Measurements from ENCODE around the gene DOCK6. TPM values are rescaled to one million over a fixed set of nuclear protein-coding genes. Genes with fewer than 3 reads are reported as not detected.

DOCK6 gene
- total RNA-seq, 1 donor from 2014 or later: 86.9 TPM

- H3K4me1 Mint-ChIP-seq (ENCODE audit: unreplicated experiment): peaks cover 17% of the 10 kb centered on the region
- no peaks in the 10 kb centered on the region for H3K27me3 Mint-ChIP-seq (ENCODE audit: unreplicated experiment)
- H3K9me3 Mint-ChIP-seq (ENCODE audit: unreplicated experiment): no peaks in the 10 kb centered on the region
- no peak overlapping the region for H3K4me3 Mint-ChIP-seq (ENCODE audit: unreplicated experiment)
- no peak for DNase-seq (ENCODE audit: extremely low spot score, unreplicated experiment)
- no peak overlapping the region for H3K27ac Mint-ChIP-seq (ENCODE audit: unreplicated experiment)
- H3K36me3 Mint-ChIP-seq (ENCODE audit: unreplicated experiment): peaks cover 44% of the 10 kb centered on the region
- TF ChIP-seq CTCF (IDR thresholded peaks at IDR 0.05): no peak
These were observed 84.7 kb downstream of the DOCK6 start for GRCh38 chr19:11177592-11177991.

- Mint-ChIP-seq H3K27ac (ENCODE audit: unreplicated experiment) (no peak overlapping the region), H3K27me3 (ENCODE audit: unreplicated experiment) (no peaks in the 10 kb centered on the region), H3K4me1 (ENCODE audit: unreplicated experiment) (peaks cover 17% of the 10 kb centered on the region), H3K9me3 (ENCODE audit: unreplicated experiment) (no peaks in the 10 kb centered on the region), H3K36me3 (ENCODE audit: unreplicated experiment) (peaks cover 46% of the 10 kb centered on the region), H3K4me3 (ENCODE audit: unreplicated experiment) (no peak overlapping the region)
- TF ChIP-seq CTCF (IDR thresholded peaks at IDR 0.05): no peak
- DNase-seq (ENCODE audit: extremely low spot score, unreplicated experiment): no peak
These were observed 85.7 kb downstream of the DOCK6 start for GRCh38 chr19:11176466-11177193.

GRCh38 chr19:11175920-11176319 is 86.4 kb downstream of the DOCK6 start:
- H3K27me3 Mint-ChIP-seq (ENCODE audit: unreplicated experiment): no peaks in the 10 kb centered on the region
- H3K36me3 Mint-ChIP-seq (ENCODE audit: unreplicated experiment): peaks cover 42% of the 10 kb centered on the region
- peaks cover 12% of the 10 kb centered on the region for H3K4me1 Mint-ChIP-seq (ENCODE audit: unreplicated experiment)
- no peak overlapping the region for H3K27ac Mint-ChIP-seq (ENCODE audit: unreplicated experiment)
- DNase-seq (ENCODE audit: extremely low spot score, unreplicated experiment): no peak
- no peak overlapping the region for H3K4me3 Mint-ChIP-seq (ENCODE audit: unreplicated experiment)
- no peak for TF ChIP-seq CTCF (IDR thresholded peaks at IDR 0.05)
- no peaks in the 10 kb centered on the region for H3K9me3 Mint-ChIP-seq (ENCODE audit: unreplicated experiment)

- Mint-ChIP-seq H3K36me3 (ENCODE audit: unreplicated experiment) (peaks cover 45% of the 10 kb centered on the region), H3K9me3 (ENCODE audit: unreplicated experiment) (no peaks in the 10 kb centered on the region), H3K27me3 (ENCODE audit: unreplicated experiment) (no peaks in the 10 kb centered on the region)
These were observed 88.0 kb downstream of the DOCK6 start for GRCh38 chr19:11174336-11174735.

More at GRCh38 chr19:11174336-11174735, 88.0 kb downstream of the DOCK6 start:
- Mint-ChIP-seq H3K4me3 (ENCODE audit: unreplicated experiment) (no peak overlapping the region), H3K27ac (ENCODE audit: unreplicated experiment) (no peak overlapping the region), H3K4me1 (ENCODE audit: unreplicated experiment) (peaks cover 5% of the 10 kb centered on the region)
- no peak for DNase-seq (ENCODE audit: extremely low spot score, unreplicated experiment)
- TF ChIP-seq CTCF (IDR thresholded peaks at IDR 0.05): no peak

Measured in osteocyte (in vitro differentiated cells).